HepG2 (cell line): ENCODE measurements around the gene GDI1. TPM values are rescaled to one million over a fixed set of nuclear protein-coding genes. Genes with fewer than 3 reads are reported as not detected.

Experiments
- ATAC-seq: fragments of 200-7000 bp; cut with Tn5 transposase; 3 replicates; pipeline ENCODE4 v1.9.1; 2020; ENCODE audit warnings: mild to moderate bottlenecking, moderate library complexity
- BruUV-seq: library from RNA; stranded (reverse); fragments of 400-500 nt; replicated peaks from 2 replicates; lab custom pipeline; 2021; lab: Mats Ljungman, UMichigan
- CTCF ChIA-PET: fragments of 300-600 bp; formaldehyde crosslinking; extraction: SDS; loops from one replicate; lab custom pipeline; 2021; ENCODE audit warnings: low total read pairs, inconsistent platforms, low intra/inter-chr PET ratio; lab: Yijun Ruan, JAX
- POLR2A ChIA-PET: fragments of 350-600 bp; sonication (Branson Sonifier 250); formaldehyde crosslinking; loops from one replicate; lab custom pipeline; 2020; ENCODE audit warnings: antibody characterized with exemption, inconsistent platforms; lab: Yijun Ruan, JAX
- DNase-seq: peaks from one replicate; pipeline ENCODE4 v3.0.0-alpha.2; 2015; ENCODE audit warnings: low spot score
- FAIRE-seq: peaks from 3 replicates; lab custom pipeline; 2011; peaks lifted over from hg19 to GRCh38; lab: Jason Lieb, UNC
- H2AFZ ChIP-seq: one replicate; pipeline ENCODE4 v1.6.1; 2011; ENCODE audit warnings: low read length, inconsistent platforms
- H3K27ac ChIP-seq: fragments of 300-600 bp; 3 replicates; pipeline ENCODE4 v1.8.0; 2011; ENCODE audit warnings: mixed run types, mild to moderate bottlenecking, mixed read lengths, low read length, inconsistent platforms; ENCODE audit not compliant: insufficient read depth; ENCODE audit errors: extremely low read length
- H3K27me3 ChIP-seq, 2 experiments: fragments of 200-600 bp in 1 of 2; 2 replicates in 1 of 2; 3 replicates in 1 of 2; pipeline versions ENCODE4 v1.6.0 to v1.8.0; 2011; ENCODE audit warnings: low read length in 2 of 2, mild to moderate bottlenecking in 2 of 2, moderate library complexity in 2 of 2, inconsistent platforms in 1 of 2; ENCODE audit not compliant: insufficient read depth in 2 of 2, control insufficient read depth in 1 of 2
- H3K36me3 ChIP-seq, 2 experiments: fragments of 200-600 bp in 1 of 2; replicated peaks in 1 of 2; 2 replicates in 1 of 2; 3 replicates in 1 of 2; pipeline versions ENCODE4 v1.5.1 to v1.8.0; 2011; ENCODE audit warnings: low read length in 2 of 2, inconsistent platforms in 1 of 2; ENCODE audit not compliant: insufficient read depth in 2 of 2, control insufficient read depth in 1 of 2
- H3K4me1 ChIP-seq: 2 replicates; pipeline ENCODE4 v1.5.1; 2012; ENCODE audit warnings: low read length, inconsistent platforms; ENCODE audit not compliant: insufficient read depth
- H3K4me2 ChIP-seq: 2 replicates; pipeline ENCODE4 v1.6.0; 2011; ENCODE audit warnings: low read depth, low read length, inconsistent platforms
- H3K4me3 ChIP-seq, 3 experiments: fragments of 200-600 bp in 1 of 3; sonication (generic), shearing (Covaris generic) in 1 of 3; replicated peaks in 1 of 3; 2 replicates each; pipeline ENCODE4 v1.5.1; 2011 to 2016; ENCODE audit warnings: low read length in 3 of 3, inconsistent platforms in 2 of 3, low read depth in 2 of 3, mild to moderate bottlenecking in 2 of 3, control low read depth in 1 of 3, mixed read lengths in 1 of 3; ENCODE audit not compliant: insufficient read depth in 1 of 3
- H3K79me2 ChIP-seq: one replicate; pipeline ENCODE4 v1.6.1; 2011; ENCODE audit warnings: low read length, inconsistent platforms; ENCODE audit not compliant: insufficient read depth
- H3K9ac ChIP-seq: 2 replicates; pipeline ENCODE4 v1.6.0; 2011; ENCODE audit warnings: mild to moderate bottlenecking, low read depth, low read length, inconsistent platforms; ENCODE audit not compliant: insufficient read depth
- H3K9me3 ChIP-seq: 2 replicates; pipeline ENCODE4 v1.5.1; 2012; ENCODE audit warnings: mild to moderate bottlenecking, low read length
- H4K20me1 ChIP-seq: 2 replicates; pipeline ENCODE4 v1.6.0; 2011; ENCODE audit warnings: inconsistent platforms, mild to moderate bottlenecking, low read length, moderate library complexity; ENCODE audit not compliant: insufficient read depth
- HOXA3 ChIP-seq: sonication (generic); formaldehyde crosslinking; IDR thresholded peaks from 2 replicates; pipeline ENCODE4 v1.5.0; 2020; ENCODE audit warnings: missing genetic modification reagents
- KAT2B ChIP-seq: fragments of 150-350 bp; IDR thresholded peaks from 2 replicates; pipeline ENCODE4 v1.6.1; 2014; ENCODE audit warnings: low read depth, low read length, borderline replicate concordance
- NFAT5 ChIP-seq: sonication (generic); formaldehyde crosslinking; IDR thresholded peaks from 2 replicates; pipeline ENCODE4 v1.4.0; 2020; ENCODE audit warnings: missing genetic modification reagents
- PRPF4 ChIP-seq: fragments of 200-400 bp; formaldehyde crosslinking; IDR thresholded peaks from 2 replicates; pipeline ENCODE4 v1.6.1; 2016; ENCODE audit warnings: low read length, low read depth; ENCODE audit not compliant: poor library complexity, severe bottlenecking
- SAFB2 ChIP-seq: sonication (generic); formaldehyde crosslinking; IDR thresholded peaks from 2 replicates; pipeline ENCODE4 v1.5.1; 2020; ENCODE audit warnings: missing genetic modification reagents, low read depth, mild to moderate bottlenecking, borderline replicate concordance
- SALL2 ChIP-seq: sonication (generic); formaldehyde crosslinking; IDR thresholded peaks from 2 replicates; pipeline ENCODE4 v1.8.1; 2023; ENCODE audit warnings: mild to moderate bottlenecking, missing genetic modification reagents, inconsistent platforms
- TRIM22 ChIP-seq: fragments of 450-650 bp; IDR thresholded peaks from 2 replicates; pipeline ENCODE4 v1.6.1; 2017
- ZFY ChIP-seq: sonication (generic); formaldehyde crosslinking; IDR thresholded peaks from 2 replicates; pipeline ENCODE4 v1.4.0; 2020; ENCODE audit warnings: missing genetic modification reagents
- ZNF264 ChIP-seq: sonication (generic); formaldehyde crosslinking; IDR thresholded peaks from 2 replicates; pipeline ENCODE4 v1.4.0; 2020; ENCODE audit warnings: missing genetic modification reagents
- ZNF775 ChIP-seq: sonication (generic); formaldehyde crosslinking; IDR thresholded peaks from 2 replicates; pipeline ENCODE4 v1.4.0; 2020; ENCODE audit warnings: missing genetic modification reagents, mild to moderate bottlenecking, moderate library complexity, borderline replicate concordance
- ZNF841 ChIP-seq: sonication (generic); formaldehyde crosslinking; IDR thresholded peaks from 2 replicates; pipeline ENCODE4 v1.8.1; 2023; ENCODE audit warnings: missing genetic modification reagents, borderline replicate concordance
- WGBS: methylation state at CpG from one replicate; pipeline ENCODE4 v1.1.6; 2017; ENCODE audit warnings: low lambda C conversion rate; 5-methylcytosine and 5-hydroxymethylcytosine counted together
- in situ Hi-C: cut with HindIII; loops from 2 replicates; pipeline ENCODE4 v1.10.0; 2017; ENCODE audit warnings: low pct_unique_long_range_greater_than_20kb; ENCODE audit not compliant: extremely low pct_ligation_motif_present
- intact Hi-C: fragments of 100-400 bp; cut with micrococcal nuclease; formaldehyde crosslinking; loops from one replicate; pipeline ENCODE4 v1.10.0; 2022; ENCODE audit not compliant: unreplicated experiment
- polyA plus RNA-seq, 8 experiments: library from polyadenylated mRNA; depleted of rRNA in 3 of 8; stranded (reverse) in 7 of 8; unstranded in 1 of 8; fragments of >200 nt; fragmentation: Illumina TruSeq in 4 of 8; extraction: Trizol in 4 of 8; gene quantifications; 2 replicates each; pipeline versions ENCODE4 v1.2.1 to v1.2.3, GENCODE V29; 2011 to 2016; ENCODE audit warnings: low read depth in 4 of 8, missing spikeins in 1 of 8, mixed read lengths in 1 of 8; ENCODE audit not compliant: insufficient read depth in 1 of 8
- total RNA-seq, 5 experiments: library from RNA; depleted of rRNA; stranded (reverse); fragments of >200 nt; fragmentation: Illumina TruSeq; extraction: Trizol; gene quantifications; 2 replicates each; pipeline ENCODE4 v1.2.3, GENCODE V29; 2016; ENCODE audit warnings: low read depth in 1 of 5

The GDI1 gene
- total and polyA plus RNA-seq, 2 of the 13 experiments (the other 11 are each of a cell fraction or from before 2014, with no cell fraction given) = 17.4 to 105 TPM

DNA sequence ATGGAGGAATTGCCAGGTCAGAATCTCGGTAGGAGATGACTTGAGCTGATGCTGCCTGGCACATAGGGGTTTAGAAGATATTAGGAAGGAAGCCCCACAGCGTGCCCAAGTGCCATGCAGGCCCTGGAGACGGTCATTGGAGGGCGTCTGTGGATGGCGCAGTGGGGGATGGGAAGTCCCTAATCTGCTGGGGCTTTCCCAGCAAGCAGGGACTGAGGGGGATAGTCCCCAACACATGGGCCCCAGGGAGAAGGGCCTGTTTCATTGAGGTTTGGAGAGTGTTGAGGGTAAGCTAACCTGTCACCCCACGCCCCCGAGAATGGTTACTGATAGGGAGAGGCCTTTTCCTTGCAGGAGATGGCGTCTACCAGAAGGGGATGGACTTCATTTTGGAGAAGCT lies 17.8 kb upstream of the GDI1 start:
- H2AFZ ChIP-seq = no peak overlapping the region
- no peak for ATAC-seq
- no peak overlapping the region for H3K9ac ChIP-seq
- H3K27me3 ChIP-seq = no peaks in the 10 kb centered on the region
- in situ Hi-C loops = loop anchor here (25.0 kb wide), 1 partner anchor 118 kb away; the partner anchor contains the start of genes G6PD and IKBKG
- H3K4me1 ChIP-seq = no peaks in the 10 kb centered on the region
- no peaks in the 10 kb centered on the region for H3K79me2 ChIP-seq
- 100% methylated on average over 1 of the region's 8 CpGs for WGBS
- H3K27ac ChIP-seq = no peak overlapping the region
- no peaks in the 10 kb centered on the region for H3K36me3 ChIP-seq
- ChIA-PET CTCF (no interaction called here), POLR2A (interaction anchor here (1.8 kb wide), 1 partner anchor 22 kb away, joined by 4 read pairs; the partner anchor contains the start of gene RPL10)
- no peak overlapping the region for H3K4me2 ChIP-seq
- FAIRE-seq = no peak
- H4K20me1 ChIP-seq = no peaks in the 10 kb centered on the region
- no TSS peak for BruUV-seq
- no peak for DNase-seq
- TF ChIP-seq ZNF264 (CRISPR knock-in tag) = no peak
- H3K4me3 ChIP-seq = no peak overlapping the region
- H3K9me3 ChIP-seq = no peaks in the 10 kb centered on the region
- intact Hi-C loops = no loop called here

- no peak for FAIRE-seq
- BruUV-seq = no TSS peak
- no peak overlapping the region for H3K4me2 ChIP-seq
- no peaks in the 10 kb centered on the region for H4K20me1 ChIP-seq
- WGBS = 100% methylated on average over 7 of the region's 19 CpGs
- H3K9ac ChIP-seq = no peak overlapping the region
- ATAC-seq = peak; percentile 51
- H2AFZ ChIP-seq = no peak overlapping the region
- H3K4me3 ChIP-seq = no peak overlapping the region
- intact Hi-C loops = no loop called here
- POLR2A ChIA-PET = interaction anchor here (1.8 to 1.9 kb wide), 2 partner anchors 9 to 22 kb away, joined by 4 to 5 read pairs; partner anchors contain the start of genes RPL10 and TAFAZZIN
- H3K27me3 ChIP-seq = no peaks in the 10 kb centered on the region
- CTCF ChIA-PET = no interaction called here
- in situ Hi-C loops = loop anchor here (25.0 kb wide), 1 partner anchor 117 kb away; the partner anchor contains the start of genes G6PD and IKBKG
- no peaks in the 10 kb centered on the region for H3K4me1 ChIP-seq
- no peak overlapping the region for H3K27ac ChIP-seq
- no peaks in the 10 kb centered on the region for H3K36me3 ChIP-seq
- H3K79me2 ChIP-seq = no peaks in the 10 kb centered on the region
- no peak for DNase-seq
- no peaks in the 10 kb centered on the region for H3K9me3 ChIP-seq
- TF ChIP-seq SALL2 (CRISPR knock-in tag) (no peak), HOXA3 (CRISPR knock-in tag) (no peak), NFAT5 (no peak), SAFB2 (CRISPR knock-in tag) (no peak), TRIM22 (no peak), ZFY (no peak), ZNF775 (CRISPR knock-in tag) (no peak), KAT2B (no peak), ZNF841 (CRISPR knock-in tag) (no peak), PRPF4 (no peak)
These were observed 17.1 kb upstream of the GDI1 start for GRCh38 chrX:154419688-154420401.
